Gastroesophageal sphincter (tissue), 4 donors: Measurements from ENCODE around the gene LAMC2. TPM values are rescaled to one million over a fixed set of nuclear protein-coding genes. Genes with fewer than 3 reads are reported as not detected.

Source experiments
- ATAC-seq: fragments of 150-250 bp; one replicate; pipeline ENCODE4 v1.9.1; 2016; ENCODE audit warnings: mild to moderate bottlenecking, moderate library complexity
- H3K27ac ChIP-seq, 4 donors: fragments of 200-600 bp; sonication (generic) in 3 of 4; 1 replicate in 3 of 4; 2 replicates in 1 of 4; pipeline ENCODE4 v1.5.1; 2016 to 2019
- H3K27me3 ChIP-seq: fragments of 200-600 bp; sonication (generic); one replicate; pipeline ENCODE4 v1.5.1; 2019
- H3K36me3 ChIP-seq, 2 donors: fragments of 200-600 bp; sonication (generic); one replicate each; pipeline ENCODE4 v1.5.1; 2019; ENCODE audit warnings: control low read depth in 1 of 2
- H3K4me1 ChIP-seq, 3 donors: fragments of 200-600 bp; sonication (generic); 1 replicate in 2 of 3; 2 replicates in 1 of 3; pipeline ENCODE4 v1.5.1; 2016 to 2019; ENCODE audit warnings: control low read depth in 2 of 3
- H3K4me3 ChIP-seq, 2 donors: fragments of 200-600 bp; sonication (generic); one replicate each; pipeline ENCODE4 v1.5.1; 2019; ENCODE audit warnings: mild to moderate bottlenecking in 1 of 2, moderate library complexity in 1 of 2
- H3K9me3 ChIP-seq, 3 donors: fragments of 200-600 bp; sonication (generic); one replicate each; pipeline ENCODE4 v1.5.1; 2017 to 2019; ENCODE audit warnings: control low read depth in 2 of 3
- EP300 ChIP-seq: sonication (generic); formaldehyde crosslinking; IDR thresholded peaks from one replicate; pipeline ENCODE4 v1.6.1; 2017; ENCODE audit warnings: antibody characterized with exemption, mild to moderate bottlenecking
- POLR2A ChIP-seq, 2 donors: fragments of 450-650 bp; IDR thresholded peaks; one replicate each; pipeline ENCODE4 v1.6.1; 2017; ENCODE audit warnings: antibody characterized with exemption in 2 of 2, mild to moderate bottlenecking in 2 of 2, moderate library complexity in 1 of 2
- POLR2AphosphoS5 ChIP-seq: sonication (generic); formaldehyde crosslinking; IDR thresholded peaks from one replicate; pipeline ENCODE4 v1.6.1; 2017; ENCODE audit warnings: antibody characterized with exemption
- WGBS, 2 donors: methylation state at CpG; one replicate each; pipeline ENCODE4 v1.1.5; 2018; ENCODE audit warnings: low coverage in 1 of 2; 5-methylcytosine and 5-hydroxymethylcytosine counted together
- total RNA-seq, 4 donors: library from RNA; depleted of rRNA; stranded (reverse); fragments of >200 nt; gene quantifications; one replicate each; pipeline ENCODE4 v1.1.0, GENCODE V29; 2016
- TF ChIP-seq, protein P1 (sequence below), 4 experiments: fragments of 200-600 bp in 2 of 4; fragments of 450-650 bp in 2 of 4; sonication (generic) in 1 of 4; IDR thresholded peaks; one replicate each; pipeline ENCODE4 v1.5.1; 2017 to 2019; ENCODE audit warnings: antibody characterized with exemption in 4 of 4, mild to moderate bottlenecking in 2 of 4, moderate library complexity in 2 of 4

The LAMC2 gene
- total RNA-seq, 4 donors from 2014 or later, result 10.2 to 43.4 (median 18.4) TPM

DNA sequence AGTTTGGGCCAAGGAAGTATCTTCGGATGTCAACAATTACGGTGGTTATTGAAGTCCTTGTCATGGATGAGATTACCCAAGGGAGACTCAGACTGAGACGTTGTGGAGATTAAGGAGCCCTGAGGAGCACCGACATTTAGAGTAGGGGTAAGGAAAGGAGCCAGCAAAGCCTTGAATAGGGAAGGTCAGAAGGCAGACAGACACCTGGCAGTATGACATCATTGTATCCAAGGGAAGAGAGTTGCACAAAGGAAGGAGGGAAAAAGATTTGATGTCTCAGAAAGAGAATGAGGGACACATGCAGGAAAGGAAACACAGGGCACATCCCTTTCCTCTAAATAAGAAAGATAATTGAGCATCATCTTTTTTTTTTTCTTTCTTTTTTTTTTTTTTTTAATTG, 11.7 kb downstream of the LAMC2 start:
- peaks cover 0 to 23% (median 0%) of the 10 kb centered on the region in 3 donors for H3K4me1 ChIP-seq
- H3K27me3 ChIP-seq, result no peaks in the 10 kb centered on the region
- 58 to 78% methylated on average over 2 to 4 of the region's 4 CpGs for WGBS, 2 donors
- H3K36me3 ChIP-seq, result no peaks in the 10 kb centered on the region
- no peaks in the 10 kb centered on the region for H3K9me3 ChIP-seq
- H3K27ac ChIP-seq, result peak overlapping the region; percentile 60 to 83 (median 79)
- no peak for ATAC-seq
- no peak overlapping the region for H3K4me3 ChIP-seq
- TF ChIP-seq EP300 (no peak), POLR2A (IDR thresholded peaks at IDR 0.05) (no peak), POLR2AphosphoS5 (no peak)
- TF ChIP-seq, protein P1, sequence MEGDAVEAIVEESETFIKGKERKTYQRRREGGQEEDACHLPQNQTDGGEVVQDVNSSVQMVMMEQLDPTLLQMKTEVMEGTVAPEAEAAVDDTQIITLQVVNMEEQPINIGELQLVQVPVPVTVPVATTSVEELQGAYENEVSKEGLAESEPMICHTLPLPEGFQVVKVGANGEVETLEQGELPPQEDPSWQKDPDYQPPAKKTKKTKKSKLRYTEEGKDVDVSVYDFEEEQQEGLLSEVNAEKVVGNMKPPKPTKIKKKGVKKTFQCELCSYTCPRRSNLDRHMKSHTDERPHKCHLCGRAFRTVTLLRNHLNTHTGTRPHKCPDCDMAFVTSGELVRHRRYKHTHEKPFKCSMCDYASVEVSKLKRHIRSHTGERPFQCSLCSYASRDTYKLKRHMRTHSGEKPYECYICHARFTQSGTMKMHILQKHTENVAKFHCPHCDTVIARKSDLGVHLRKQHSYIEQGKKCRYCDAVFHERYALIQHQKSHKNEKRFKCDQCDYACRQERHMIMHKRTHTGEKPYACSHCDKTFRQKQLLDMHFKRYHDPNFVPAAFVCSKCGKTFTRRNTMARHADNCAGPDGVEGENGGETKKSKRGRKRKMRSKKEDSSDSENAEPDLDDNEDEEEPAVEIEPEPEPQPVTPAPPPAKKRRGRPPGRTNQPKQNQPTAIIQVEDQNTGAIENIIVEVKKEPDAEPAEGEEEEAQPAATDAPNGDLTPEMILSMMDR (IDR thresholded peaks at IDR 0.05), result no peak

DNA sequence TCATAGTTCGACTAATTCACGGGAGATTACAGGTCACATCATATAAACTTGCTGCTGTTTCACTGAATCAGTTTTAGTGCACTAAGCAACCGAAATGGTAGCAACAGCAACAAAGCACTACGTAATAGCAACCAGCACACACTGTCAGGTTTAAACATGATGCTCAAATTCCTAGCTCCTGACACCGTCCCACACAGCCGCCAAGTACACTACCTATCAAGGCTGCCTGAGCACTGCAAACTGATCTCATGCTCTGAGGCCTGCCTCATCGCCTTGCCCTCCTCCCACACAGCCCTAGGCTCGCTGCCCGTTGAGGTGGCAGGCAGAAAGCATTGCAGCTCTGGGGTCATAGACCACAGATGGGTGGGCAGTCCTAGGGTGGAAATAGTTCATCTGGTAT, 12.4 kb downstream of the LAMC2 start:
- peaks cover 0 to 23% (median 0%) of the 10 kb centered on the region in 3 donors for H3K4me1 ChIP-seq
- WGBS, 2 donors, result 0 to 24% methylated on average over 4 to 7 of the region's 9 CpGs
- H3K27me3 ChIP-seq, result no peaks in the 10 kb centered on the region
- H3K4me3 ChIP-seq, result no peak overlapping the region
- H3K36me3 ChIP-seq, result no peaks in the 10 kb centered on the region
- H3K27ac ChIP-seq, result peak overlapping the region; percentile 60 to 83 (median 79)
- H3K9me3 ChIP-seq, result no peaks in the 10 kb centered on the region
- ATAC-seq, result peak; percentile 94
- TF ChIP-seq POLR2A (IDR thresholded peaks at IDR 0.05) (no peak), POLR2AphosphoS5 (peak; percentile 81), EP300 (peak; percentile 48)

DNA sequence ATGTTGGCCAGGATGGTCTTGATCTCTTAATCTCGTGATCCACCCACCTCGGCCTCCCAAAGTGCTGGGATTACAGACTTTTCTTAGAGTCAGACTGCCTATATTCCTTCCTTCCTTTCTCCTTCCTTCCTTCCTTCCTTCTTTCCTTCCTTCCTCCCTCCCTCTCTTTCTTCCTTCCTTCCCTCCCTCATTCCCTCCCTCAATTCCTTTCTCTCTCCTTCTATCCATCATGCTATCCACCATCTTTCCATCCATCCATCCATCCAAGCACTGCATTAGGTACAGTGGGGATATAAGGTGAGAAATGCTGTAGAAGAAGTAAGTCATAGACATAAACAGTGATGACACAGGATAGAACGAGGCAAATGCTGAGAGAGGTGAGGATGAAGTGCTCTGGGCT, 13.2 kb downstream of the LAMC2 start:
- Histone ChIP-seq H3K36me3 (no peaks in the 10 kb centered on the region), H3K9me3 (no peaks in the 10 kb centered on the region), H3K27me3 (no peaks in the 10 kb centered on the region), H3K4me1 (peaks cover 0 to 23% (median 0%) of the 10 kb centered on the region in 3 donors), H3K27ac (peak overlapping the region; percentile 44 to 83 (median 79)), H3K4me3 (no peak overlapping the region)
- ATAC-seq, result no peak
- WGBS, 2 donors, result 83% methylated on average over 3 of the region's 3 CpGs; no CpG with 5 or more reads in 1 of the 2 donors
- TF ChIP-seq POLR2AphosphoS5 (no peak), EP300 (no peak), POLR2A (IDR thresholded peaks at IDR 0.05) (no peak)
- TF ChIP-seq, protein P1 (IDR thresholded peaks at IDR 0.05), result no peak

DNA sequence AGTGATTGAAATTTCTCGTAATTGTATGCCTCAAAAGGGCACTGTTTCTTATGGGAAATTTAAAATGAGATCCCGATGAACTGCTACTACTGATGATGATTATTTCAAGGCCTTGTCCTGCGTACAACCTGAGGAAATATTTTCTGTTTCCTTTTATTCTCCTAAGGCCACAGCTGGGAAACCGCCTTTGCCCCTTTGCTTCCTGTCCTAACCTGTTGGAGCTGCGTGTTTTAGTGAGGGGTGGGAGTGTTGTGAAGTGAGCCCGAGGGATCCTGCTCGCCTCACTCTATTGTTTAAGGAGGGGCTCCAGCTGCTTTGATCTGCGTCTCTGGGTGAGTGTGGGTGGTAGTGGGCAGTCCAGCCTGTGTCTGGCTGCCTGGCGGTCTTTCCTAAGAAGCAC, 14.4 kb downstream of the LAMC2 start:
- H3K4me3 ChIP-seq, result no peak overlapping the region
- WGBS, 2 donors, result 79 to 83% methylated on average over 1 to 8 of the region's 9 CpGs
- ATAC-seq, result no peak

DNA sequence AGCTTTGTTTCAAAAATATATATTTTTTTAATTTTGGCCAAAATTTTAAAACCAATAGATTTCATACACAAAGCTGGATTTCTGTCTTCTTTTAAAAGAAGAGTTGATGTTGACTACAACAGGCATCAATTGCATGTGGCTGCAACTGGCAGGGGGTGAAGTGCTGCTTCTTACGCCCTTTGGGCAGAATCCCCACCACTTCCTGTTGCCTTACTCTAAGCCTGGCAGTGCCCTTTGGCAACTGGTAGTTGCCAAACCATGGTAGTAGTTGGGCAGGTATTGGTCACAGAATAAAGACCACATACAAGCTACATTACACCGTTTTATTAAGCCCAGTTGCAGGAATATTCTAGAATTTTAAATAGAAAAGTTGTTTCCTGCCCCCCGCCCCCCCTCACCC, 17.0 kb downstream of the LAMC2 start:
- Histone ChIP-seq H3K36me3 (no peaks in the 10 kb centered on the region), H3K4me3 (no peak overlapping the region), H3K4me1 (peaks cover 0 to 23% (median 0%) of the 10 kb centered on the region in 3 donors), H3K9me3 (no peaks in the 10 kb centered on the region), H3K27me3 (no peaks in the 10 kb centered on the region), H3K27ac (peak overlapping the region in 1 of 4 donors; percentile 23)
- ATAC-seq, result no peak
- 86 to 89% methylated on average over 2 of the region's 3 CpGs for WGBS, 2 donors
- TF ChIP-seq, protein P1 (IDR thresholded peaks at IDR 0.05), result no peak
- TF ChIP-seq POLR2AphosphoS5 (no peak), EP300 (no peak)

More for the DNA sequence above, 14.4 kb downstream of the LAMC2 start:
- no peak for TF ChIP-seq POLR2AphosphoS5
- TF ChIP-seq, protein P1 (IDR thresholded peaks at IDR 0.05), result no peak
- no peak for TF ChIP-seq EP300
- no peak for TF ChIP-seq POLR2A (IDR thresholded peaks at IDR 0.05)
- H3K27me3 ChIP-seq, result no peaks in the 10 kb centered on the region
- H3K27ac ChIP-seq, result peak overlapping the region in 2 of 4 donors; percentile 3 to 83
- no peaks in the 10 kb centered on the region for H3K9me3 ChIP-seq
- peaks cover 0 to 22% (median 0%) of the 10 kb centered on the region in 3 donors for H3K4me1 ChIP-seq
- no peaks in the 10 kb centered on the region for H3K36me3 ChIP-seq
